Cardiac fibroblast (primary cell): ENCODE results near the gene CNOT4.

Experiments
- DNase-seq, 2 donors: peaks; one replicate each; pipeline versions ENCODE4 v3.0.0 to v3.0.0-alpha.2; 2010; ENCODE audit warnings: low read depth in 2 of 2
- H3K4me3 ChIP-seq, 2 donors: replicated peaks in 1 of 2; 1 replicate in 1 of 2; 2 replicates in 1 of 2; pipeline ENCODE4 v1.5.1; 2011; ENCODE audit warnings: low read depth in 2 of 2, low read length in 2 of 2, mild to moderate bottlenecking in 2 of 2, moderate library complexity in 1 of 2
- TF ChIP-seq, protein P1 (sequence below): IDR thresholded peaks from one replicate; pipeline ENCODE4 v1.5.1; 2011; ENCODE audit warnings: low read depth, mild to moderate bottlenecking, low read length, inconsistent platforms

The CNOT4 gene

DNA sequence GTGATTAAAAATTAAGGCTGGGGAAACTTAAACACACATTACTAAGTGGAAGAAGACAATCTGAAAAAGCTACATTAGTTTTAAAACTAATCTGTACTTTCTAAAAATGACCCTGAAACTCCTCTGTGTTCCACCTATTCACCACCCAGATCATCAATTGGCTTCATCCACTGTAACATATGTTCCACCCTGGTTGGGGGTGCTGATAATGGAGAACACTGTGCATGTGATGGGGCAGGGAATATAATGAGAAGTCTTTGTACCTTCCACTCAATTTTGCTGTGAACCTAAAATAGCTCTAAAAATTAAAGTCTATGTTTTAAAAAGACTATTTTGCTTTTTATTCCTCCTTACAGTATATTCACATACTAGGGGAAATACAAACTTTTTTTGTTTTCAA, 132.7 kb downstream of the CNOT4 start:
- H3K4me3 ChIP-seq, result no peak overlapping the region
- TF ChIP-seq, protein P1, sequence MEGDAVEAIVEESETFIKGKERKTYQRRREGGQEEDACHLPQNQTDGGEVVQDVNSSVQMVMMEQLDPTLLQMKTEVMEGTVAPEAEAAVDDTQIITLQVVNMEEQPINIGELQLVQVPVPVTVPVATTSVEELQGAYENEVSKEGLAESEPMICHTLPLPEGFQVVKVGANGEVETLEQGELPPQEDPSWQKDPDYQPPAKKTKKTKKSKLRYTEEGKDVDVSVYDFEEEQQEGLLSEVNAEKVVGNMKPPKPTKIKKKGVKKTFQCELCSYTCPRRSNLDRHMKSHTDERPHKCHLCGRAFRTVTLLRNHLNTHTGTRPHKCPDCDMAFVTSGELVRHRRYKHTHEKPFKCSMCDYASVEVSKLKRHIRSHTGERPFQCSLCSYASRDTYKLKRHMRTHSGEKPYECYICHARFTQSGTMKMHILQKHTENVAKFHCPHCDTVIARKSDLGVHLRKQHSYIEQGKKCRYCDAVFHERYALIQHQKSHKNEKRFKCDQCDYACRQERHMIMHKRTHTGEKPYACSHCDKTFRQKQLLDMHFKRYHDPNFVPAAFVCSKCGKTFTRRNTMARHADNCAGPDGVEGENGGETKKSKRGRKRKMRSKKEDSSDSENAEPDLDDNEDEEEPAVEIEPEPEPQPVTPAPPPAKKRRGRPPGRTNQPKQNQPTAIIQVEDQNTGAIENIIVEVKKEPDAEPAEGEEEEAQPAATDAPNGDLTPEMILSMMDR, result no peak
- DNase-seq, result no peak

DNA sequence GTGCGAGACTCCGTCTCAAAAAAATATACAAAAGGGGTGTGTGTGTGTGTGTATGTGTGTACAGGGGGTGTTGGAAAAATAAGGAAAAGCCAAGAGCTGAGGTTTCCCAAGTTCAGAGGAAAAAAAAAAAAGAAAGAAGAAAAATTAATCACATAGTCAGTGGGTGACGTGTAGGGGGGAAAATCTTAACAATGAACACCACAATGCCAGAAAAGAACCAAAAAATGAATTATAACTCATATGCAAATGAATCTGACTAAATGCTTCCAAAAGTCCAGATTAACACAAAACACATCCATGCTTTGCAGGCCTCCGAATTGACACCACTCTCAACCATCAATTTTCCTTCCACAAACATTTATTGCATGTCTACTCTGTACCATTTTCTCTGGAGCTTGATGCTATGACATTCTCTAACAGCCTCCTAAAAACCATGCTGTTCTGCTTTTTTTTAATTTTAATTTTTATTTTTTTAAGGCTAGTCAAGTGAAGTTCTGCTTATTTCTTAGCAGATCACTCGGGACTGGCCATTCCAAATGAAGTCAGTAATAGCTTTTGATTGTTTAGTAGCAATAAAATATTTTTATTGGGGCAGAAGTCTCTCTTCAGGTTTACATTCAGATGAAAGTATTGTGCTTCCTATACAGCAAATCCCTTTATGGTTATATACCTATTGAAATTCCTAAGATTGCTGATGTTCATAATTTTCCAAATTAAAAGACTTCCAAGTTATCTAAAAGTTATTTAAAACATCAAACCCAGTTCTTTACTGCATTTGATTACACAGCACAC, 133.8 kb downstream of the CNOT4 start:
- DNase-seq, result peak in 1 of 2 donors; percentile 50
- TF ChIP-seq, protein P1, result no peak
- no peak overlapping the region for H3K4me3 ChIP-seq

DNA sequence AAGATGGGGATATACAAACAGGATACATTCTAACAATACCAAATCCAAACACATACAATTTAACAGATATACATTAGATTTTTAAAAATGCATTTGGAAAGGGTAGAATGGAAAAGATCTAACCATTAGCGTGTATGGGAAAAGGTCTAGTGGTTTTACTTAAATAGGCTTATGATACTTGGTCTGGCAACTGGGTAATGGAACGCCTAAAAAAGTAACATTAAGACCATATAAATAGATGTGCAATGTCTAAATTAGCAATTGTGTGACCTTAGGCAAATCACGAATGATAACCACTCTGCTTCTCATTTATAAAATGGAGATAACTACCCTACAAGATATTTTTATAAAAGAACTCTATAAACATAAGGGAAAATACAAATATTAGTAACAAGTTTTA, 135.2 kb downstream of the CNOT4 start:
- TF ChIP-seq, protein P1, result no peak
- no peak for DNase-seq

DNA sequence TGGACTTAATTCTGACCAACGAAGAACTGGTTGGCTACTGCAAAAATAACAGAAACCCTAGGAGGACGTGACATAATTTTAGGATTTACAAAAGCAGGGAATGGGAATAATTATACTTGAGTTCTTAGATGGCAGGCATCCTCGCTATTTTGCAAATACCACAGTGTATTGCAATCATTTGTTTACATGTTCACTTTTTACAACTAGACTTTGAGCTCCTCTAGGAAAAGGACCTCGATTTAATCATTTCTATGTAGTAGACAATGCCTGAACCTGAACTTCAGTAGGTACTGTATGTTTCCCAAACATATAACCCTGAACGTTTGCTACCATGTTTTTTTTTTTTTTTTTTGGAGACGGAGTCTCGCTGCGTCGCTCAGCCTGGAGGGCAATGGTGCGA, 137.7 kb downstream of the CNOT4 start:
- TF ChIP-seq, protein P1, result no peak
- H3K4me3 ChIP-seq, result no peak overlapping the region
- DNase-seq, result no peak

More for the DNA sequence above, 135.2 kb downstream of the CNOT4 start:
- no peak overlapping the region for H3K4me3 ChIP-seq

DNA sequence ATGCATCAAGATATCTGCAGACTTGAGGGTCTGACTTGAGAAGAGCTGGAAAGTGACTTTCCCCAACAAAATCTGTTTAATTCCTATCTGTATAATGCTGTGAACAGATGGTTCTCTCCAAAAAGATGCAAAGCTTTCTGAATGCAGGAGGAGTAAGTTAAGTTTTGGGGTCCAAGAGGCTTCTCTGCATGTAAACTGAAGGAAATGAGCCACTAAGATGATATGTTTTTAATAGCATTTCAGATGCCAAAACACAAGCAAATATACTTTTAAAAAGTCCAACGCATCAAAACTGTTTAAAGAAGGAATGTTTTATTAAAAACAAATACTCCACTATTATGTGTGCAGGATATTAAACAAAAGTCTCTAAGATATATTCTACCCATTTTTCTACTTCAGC, 139.2 kb downstream of the CNOT4 start:
- no peak for DNase-seq
- no peak overlapping the region for H3K4me3 ChIP-seq
- TF ChIP-seq, protein P1, result no peak

DNA sequence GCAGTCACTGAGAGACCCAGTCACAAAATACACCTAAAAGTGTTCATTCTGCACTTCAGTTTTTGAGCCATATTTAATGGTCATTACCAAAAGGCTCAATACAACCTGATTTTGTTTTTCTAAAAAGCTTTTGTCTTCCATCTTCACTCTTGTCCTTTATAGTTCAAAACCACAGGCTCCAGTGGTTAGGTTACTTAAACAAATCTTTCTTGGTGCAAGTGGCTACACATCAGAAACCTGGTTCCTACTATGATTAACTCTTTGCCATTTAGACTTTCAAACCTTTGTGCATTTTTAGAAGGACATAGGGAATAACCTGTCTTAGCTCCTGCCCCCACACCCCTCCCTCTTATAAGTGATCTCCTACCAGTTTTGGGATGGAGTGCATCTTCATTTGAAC, 140.5 kb downstream of the CNOT4 start:
- TF ChIP-seq, protein P1, result no peak
- no peak overlapping the region for H3K4me3 ChIP-seq
- DNase-seq, result no peak
